ENCODE data around the gene KRTAP21-3. TPM values are rescaled to one million over a fixed set of nuclear protein-coding genes. Genes with fewer than 3 reads are reported as not detected.

KRTAP21-3 gene
- total and polyA plus RNA-seq, 2 donors from 2014 or later = not detected

- no peaks in the 10 kb centered on the region for H3K4me1 ChIP-seq (ENCODE audit: control insufficient read depth in 2 of 3, insufficient read depth in 2 of 3, low read depth in 1 of 3, low read length in 3 of 3)
- no peak overlapping the region for H3K4me3 ChIP-seq (ENCODE audit: low read length in 3 of 3)
- no peaks in the 10 kb centered on the region for H3K36me3 ChIP-seq (ENCODE audit: control insufficient read depth in 2 of 3, insufficient read depth in 3 of 3, low read length in 3 of 3)
- no peak overlapping the region for H3K27ac ChIP-seq (ENCODE audit: low read depth in 2 of 2, low read length in 2 of 2)
- TF ChIP-seq, protein P1, sequence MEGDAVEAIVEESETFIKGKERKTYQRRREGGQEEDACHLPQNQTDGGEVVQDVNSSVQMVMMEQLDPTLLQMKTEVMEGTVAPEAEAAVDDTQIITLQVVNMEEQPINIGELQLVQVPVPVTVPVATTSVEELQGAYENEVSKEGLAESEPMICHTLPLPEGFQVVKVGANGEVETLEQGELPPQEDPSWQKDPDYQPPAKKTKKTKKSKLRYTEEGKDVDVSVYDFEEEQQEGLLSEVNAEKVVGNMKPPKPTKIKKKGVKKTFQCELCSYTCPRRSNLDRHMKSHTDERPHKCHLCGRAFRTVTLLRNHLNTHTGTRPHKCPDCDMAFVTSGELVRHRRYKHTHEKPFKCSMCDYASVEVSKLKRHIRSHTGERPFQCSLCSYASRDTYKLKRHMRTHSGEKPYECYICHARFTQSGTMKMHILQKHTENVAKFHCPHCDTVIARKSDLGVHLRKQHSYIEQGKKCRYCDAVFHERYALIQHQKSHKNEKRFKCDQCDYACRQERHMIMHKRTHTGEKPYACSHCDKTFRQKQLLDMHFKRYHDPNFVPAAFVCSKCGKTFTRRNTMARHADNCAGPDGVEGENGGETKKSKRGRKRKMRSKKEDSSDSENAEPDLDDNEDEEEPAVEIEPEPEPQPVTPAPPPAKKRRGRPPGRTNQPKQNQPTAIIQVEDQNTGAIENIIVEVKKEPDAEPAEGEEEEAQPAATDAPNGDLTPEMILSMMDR (IDR thresholded peaks at IDR 0.05; ENCODE audit: borderline replicate concordance, extremely low read depth, insufficient read depth) = no peak
- no peaks in the 10 kb centered on the region for H3K27me3 ChIP-seq (ENCODE audit: control insufficient read depth, insufficient read depth, low read length)
- intact Hi-C loops (cut with DNase I) = no loop called here
- FAIRE-seq = no peak
- H3K9me3 ChIP-seq (ENCODE audit: control insufficient read depth in 2 of 3, insufficient read depth in 1 of 3, low read length in 3 of 3) = no peaks in the 10 kb centered on the region
- no peak for DNase-seq
- H3K9ac ChIP-seq (ENCODE audit: low read length in 3 of 3) = no peak overlapping the region
These were observed 824 bp upstream of the KRTAP21-3 start for GRCh38 chr21:30719401-30719800.

GRCh38 chr21:30717105-30717504 is 1.5 kb downstream of the KRTAP21-3 start:
- TF ChIP-seq, protein P1 (IDR thresholded peaks at IDR 0.05; ENCODE audit: borderline replicate concordance, extremely low read depth, insufficient read depth) = no peak
- Histone ChIP-seq H3K9ac (ENCODE audit: low read length in 3 of 3) (no peak overlapping the region), H3K36me3 (ENCODE audit: control insufficient read depth in 2 of 3, insufficient read depth in 3 of 3, low read length in 3 of 3) (no peaks in the 10 kb centered on the region), H3K27me3 (ENCODE audit: control insufficient read depth, insufficient read depth, low read length) (no peaks in the 10 kb centered on the region), H3K9me3 (ENCODE audit: control insufficient read depth in 2 of 3, insufficient read depth in 1 of 3, low read length in 3 of 3) (no peaks in the 10 kb centered on the region), H3K27ac (ENCODE audit: low read depth in 2 of 2, low read length in 2 of 2) (no peak overlapping the region), H3K4me1 (ENCODE audit: control insufficient read depth in 2 of 3, insufficient read depth in 2 of 3, low read depth in 1 of 3, low read length in 3 of 3) (no peaks in the 10 kb centered on the region), H3K4me3 (ENCODE audit: low read length in 3 of 3) (no peak overlapping the region)
- intact Hi-C loops (cut with DNase I) = no loop called here
- DNase-seq (no peak), FAIRE-seq (no peak)

DNA sequence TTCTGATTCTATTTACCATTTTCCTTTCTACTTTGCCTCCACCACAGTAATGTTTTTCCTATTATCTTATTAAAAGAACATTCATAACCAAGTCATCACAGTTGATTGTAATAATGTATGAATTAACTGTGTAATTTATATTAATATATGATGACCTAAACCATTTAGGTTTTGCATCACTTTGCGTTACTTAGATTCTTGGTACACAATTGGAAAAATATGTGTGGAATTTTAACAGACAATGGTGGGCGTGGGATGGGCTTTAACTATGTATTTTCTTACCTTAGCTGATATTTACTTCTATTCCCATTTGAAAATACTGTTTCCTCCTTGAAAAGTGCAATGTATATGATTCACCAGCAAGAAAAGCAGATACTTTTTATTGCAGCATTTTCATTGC is 3.6 kb downstream of the KRTAP21-3 start:
- FAIRE-seq (no peak), DNase-seq (no peak)
- Histone ChIP-seq H3K27me3 (ENCODE audit: control insufficient read depth, insufficient read depth, low read length) (no peaks in the 10 kb centered on the region), H3K4me1 (ENCODE audit: control insufficient read depth in 2 of 3, insufficient read depth in 2 of 3, low read depth in 1 of 3, low read length in 3 of 3) (no peaks in the 10 kb centered on the region), H3K27ac (ENCODE audit: low read depth in 2 of 2, low read length in 2 of 2) (no peak overlapping the region), H3K36me3 (ENCODE audit: control insufficient read depth in 2 of 3, insufficient read depth in 3 of 3, low read length in 3 of 3) (no peaks in the 10 kb centered on the region), H3K9me3 (ENCODE audit: control insufficient read depth in 2 of 3, insufficient read depth in 1 of 3, low read length in 3 of 3) (no peaks in the 10 kb centered on the region), H3K9ac (ENCODE audit: low read length in 3 of 3) (no peak overlapping the region), H3K4me3 (ENCODE audit: low read length in 3 of 3) (no peak overlapping the region)
- TF ChIP-seq, protein P1 (IDR thresholded peaks at IDR 0.05; ENCODE audit: borderline replicate concordance, extremely low read depth, insufficient read depth) = no peak
- intact Hi-C loops (cut with DNase I) = no loop called here

DNA sequence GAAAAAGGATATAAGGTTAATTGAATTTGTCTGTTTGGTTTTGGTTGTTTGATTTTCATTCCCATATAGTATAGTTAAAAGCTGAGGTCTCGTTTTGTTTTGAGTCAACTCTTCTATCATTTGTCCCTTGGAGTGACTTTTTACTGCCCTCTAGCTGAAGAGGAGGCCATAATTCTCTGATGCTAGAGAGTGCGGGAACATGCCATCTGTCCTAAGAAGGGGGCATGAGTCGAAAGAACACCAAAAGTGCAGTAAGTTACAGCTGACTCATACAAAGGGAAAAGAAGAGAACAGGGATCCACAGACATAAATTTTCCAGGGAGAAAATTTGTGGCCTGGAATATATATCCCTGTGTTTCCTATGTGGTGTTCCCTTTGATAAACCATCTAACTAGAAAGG is 4.1 kb downstream of the KRTAP21-3 start:
- FAIRE-seq (no peak), DNase-seq (no peak)
- Histone ChIP-seq H3K27me3 (ENCODE audit: control insufficient read depth, insufficient read depth, low read length) (no peaks in the 10 kb centered on the region), H3K4me1 (ENCODE audit: control insufficient read depth in 2 of 3, insufficient read depth in 2 of 3, low read depth in 1 of 3, low read length in 3 of 3) (no peaks in the 10 kb centered on the region), H3K9ac (ENCODE audit: low read length in 3 of 3) (no peak overlapping the region), H3K36me3 (ENCODE audit: control insufficient read depth in 2 of 3, insufficient read depth in 3 of 3, low read length in 3 of 3) (no peaks in the 10 kb centered on the region), H3K9me3 (ENCODE audit: control insufficient read depth in 2 of 3, insufficient read depth in 1 of 3, low read length in 3 of 3) (no peaks in the 10 kb centered on the region), H3K27ac (ENCODE audit: low read depth in 2 of 2, low read length in 2 of 2) (no peak overlapping the region), H3K4me3 (ENCODE audit: low read length in 3 of 3) (no peak overlapping the region)
- intact Hi-C loops (cut with DNase I) = no loop called here
- TF ChIP-seq, protein P1 (IDR thresholded peaks at IDR 0.05; ENCODE audit: borderline replicate concordance, extremely low read depth, insufficient read depth) = no peak

All from kidney (tissue), 14 donors.